ENCODE data around the gene SLC9A3. TPM values are rescaled to one million over a fixed set of nuclear protein-coding genes. Genes with fewer than 3 reads are reported as not detected.

Gene SLC9A3
- total and polyA plus RNA-seq, 2 experiments from 2014 or later, result 1.2 to 1.7 TPM

DNA sequence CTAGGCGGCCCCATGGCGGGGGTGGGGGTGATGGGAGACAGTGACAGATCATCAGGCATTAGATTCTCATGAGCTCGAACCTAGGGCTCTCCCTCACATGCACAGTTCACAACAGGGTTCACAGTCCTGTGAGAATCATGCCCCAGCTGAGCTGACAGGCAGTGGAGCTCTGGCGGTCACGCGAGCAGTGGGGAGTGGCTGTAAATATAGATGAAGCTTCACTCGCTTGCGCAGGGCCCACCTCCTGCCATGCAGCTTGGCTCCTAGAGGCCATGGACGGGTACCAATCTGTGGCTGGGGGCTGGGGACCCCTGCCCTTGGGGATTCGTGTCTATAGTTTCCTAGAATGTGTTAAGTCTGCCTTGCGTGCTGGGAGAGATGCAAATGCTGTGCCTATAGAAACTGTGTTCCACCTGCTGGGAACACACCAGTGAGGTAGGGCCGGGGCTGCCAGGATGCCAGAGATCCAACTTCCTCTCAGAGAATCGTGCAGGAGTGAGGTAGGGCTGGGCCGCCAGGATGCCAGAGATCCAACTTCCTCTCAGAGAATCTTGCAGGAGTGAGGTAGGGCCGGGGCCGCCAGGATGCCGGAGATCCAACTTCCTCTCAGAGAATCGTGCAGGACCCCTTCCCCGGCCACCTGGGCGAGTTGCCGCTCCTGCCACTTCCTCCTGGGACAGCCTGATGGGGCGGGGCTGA lies 95.3 kb downstream of the SLC9A3 start:
- Histone ChIP-seq H3K36me3 (ENCODE audit: low read depth) (peaks cover 6% of the 10 kb centered on the region; the same call in 1 of the 2 replicates), H3K9me3 (ENCODE audit: low read depth) (no peaks in the 10 kb centered on the region), H3K4me2 (ENCODE audit: unreplicated experiment) (no peak overlapping the region), H3F3A (ENCODE audit: insufficient read depth) (no peaks in the 10 kb centered on the region), H4K20me1 (ENCODE audit: insufficient read depth) (no peaks in the 10 kb centered on the region), H3K4me3 (no peak overlapping the region), H3K9ac (no peak overlapping the region), H3K27me3 (replicated peaks; ENCODE audit: insufficient read depth) (no peaks in the 10 kb centered on the region), H2AFZ (no peak overlapping the region), H3K27ac (no peak overlapping the region), H3K4me1 (ENCODE audit: insufficient read depth) (peaks cover 14% of the 10 kb centered on the region; the same call in 1 of the 2 replicates), H3K79me2 (ENCODE audit: insufficient read depth) (no peaks in the 10 kb centered on the region), H3K9me2 (ENCODE audit: insufficient read depth) (no peaks in the 10 kb centered on the region)
- no peak for DNase-seq
- in situ Hi-C loops (cut with MboI), result no loop called here
- no peak for TF ChIP-seq EZH2phosphoT487 (IDR thresholded peaks at IDR 0.05; ENCODE audit: insufficient read depth, low read depth)
- TF ChIP-seq EZH2 (IDR thresholded peaks at IDR 0.05; ENCODE audit: insufficient read depth, poor library complexity, severe bottlenecking), result no peak
- WGBS, 2 experiments (ENCODE audit: low coverage in 1 of 2, low lambda C conversion rate in 2 of 2, missing lambda C conversion rate in 2 of 2), result 84 to 85% methylated on average over 21 to 22 of the region's 22 CpGs

DNA sequence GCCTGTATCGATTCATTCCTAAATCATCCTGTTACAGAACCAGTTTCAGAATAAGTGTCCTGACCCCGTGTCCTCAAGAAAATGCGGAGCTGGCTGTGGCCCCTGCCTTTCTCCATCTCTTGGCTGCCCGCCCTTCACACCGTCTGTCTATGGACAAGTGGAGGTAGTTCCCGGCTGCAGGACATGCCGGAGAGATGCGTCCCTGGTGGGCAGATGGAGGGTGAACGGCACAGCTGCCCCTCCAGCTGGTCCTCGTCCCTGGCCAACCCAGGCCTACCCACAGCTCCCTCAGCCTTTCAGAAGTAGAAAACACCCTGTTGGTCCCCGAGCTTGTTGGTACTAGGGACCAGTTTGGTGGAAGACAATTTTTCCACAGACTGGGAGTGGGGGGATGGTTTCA lies 96.0 kb downstream of the SLC9A3 start:
- in situ Hi-C loops (cut with MboI), result no loop called here
- Histone ChIP-seq H3K79me2 (ENCODE audit: insufficient read depth) (no peaks in the 10 kb centered on the region), H3K9me3 (ENCODE audit: low read depth) (no peaks in the 10 kb centered on the region), H2AFZ (no peak overlapping the region), H3K27ac (no peak overlapping the region), H3K9me2 (ENCODE audit: insufficient read depth) (no peaks in the 10 kb centered on the region), H3K36me3 (ENCODE audit: low read depth) (peaks cover 6% of the 10 kb centered on the region; the same call in 1 of the 2 replicates), H3F3A (ENCODE audit: insufficient read depth) (no peaks in the 10 kb centered on the region), H3K4me2 (ENCODE audit: unreplicated experiment) (no peak overlapping the region), H3K4me3 (no peak overlapping the region), H3K4me1 (ENCODE audit: insufficient read depth) (peaks cover 14% of the 10 kb centered on the region; the same call in 1 of the 2 replicates), H3K9ac (no peak overlapping the region), H3K27me3 (replicated peaks; ENCODE audit: insufficient read depth) (no peaks in the 10 kb centered on the region), H4K20me1 (ENCODE audit: insufficient read depth) (no peaks in the 10 kb centered on the region)
- no peak for DNase-seq
- TF ChIP-seq EZH2 (IDR thresholded peaks at IDR 0.05; ENCODE audit: insufficient read depth, poor library complexity, severe bottlenecking), result no peak
- WGBS, 2 experiments (ENCODE audit: low coverage in 1 of 2, low lambda C conversion rate in 2 of 2, missing lambda C conversion rate in 2 of 2), result 91 to 94% methylated on average over 11 of the region's 11 CpGs

DNA sequence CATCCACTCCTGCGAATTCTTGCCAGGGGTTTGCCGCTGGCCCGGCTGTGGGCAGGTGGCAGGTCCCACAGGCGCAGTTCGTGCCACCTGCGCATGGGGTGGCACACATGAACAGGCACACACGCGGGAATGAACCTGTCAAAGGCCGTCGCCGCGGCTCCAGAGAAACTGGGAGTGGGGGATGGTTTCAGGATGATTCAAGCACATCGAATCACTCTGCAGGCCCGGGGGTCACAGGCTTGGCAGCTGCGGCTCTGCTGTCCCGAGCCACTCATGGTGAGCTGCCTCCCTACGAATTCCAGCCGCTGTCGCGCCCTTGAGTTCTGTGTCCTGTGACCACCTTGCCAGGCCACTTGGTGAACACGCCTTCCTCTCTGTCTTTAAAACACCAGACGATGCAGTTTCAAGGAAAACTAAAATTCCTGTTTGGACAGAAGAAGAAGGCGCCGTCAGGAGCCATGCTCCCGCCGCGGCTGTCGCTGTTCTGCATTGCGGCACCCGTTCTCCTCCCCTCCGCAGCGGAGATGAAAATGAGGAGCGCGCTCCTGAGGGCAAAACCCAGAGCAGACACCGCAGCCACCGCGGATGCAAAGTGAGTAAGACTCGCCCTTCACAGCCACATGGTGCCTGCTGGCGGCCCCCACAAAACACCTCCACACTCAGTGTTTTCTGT lies 96.7 kb downstream of the SLC9A3 start:
- H2AFZ ChIP-seq, result no peak overlapping the region
- H4K20me1 ChIP-seq (ENCODE audit: insufficient read depth), result no peaks in the 10 kb centered on the region
- no peak overlapping the region for H3K27ac ChIP-seq
- TF ChIP-seq EZH2phosphoT487 (IDR thresholded peaks at IDR 0.05; ENCODE audit: insufficient read depth, low read depth), result no peak
- TF ChIP-seq EZH2 (IDR thresholded peaks at IDR 0.05; ENCODE audit: insufficient read depth, poor library complexity, severe bottlenecking), result no peak
- WGBS, 2 experiments (ENCODE audit: low coverage in 1 of 2, low lambda C conversion rate in 2 of 2, missing lambda C conversion rate in 2 of 2), result 96% methylated on average over 39 of the region's 39 CpGs
- H3K9me2 ChIP-seq (ENCODE audit: insufficient read depth), result no peaks in the 10 kb centered on the region
- no peaks in the 10 kb centered on the region for H3F3A ChIP-seq (ENCODE audit: insufficient read depth)
- in situ Hi-C loops (cut with MboI), result no loop called here
- H3K27me3 ChIP-seq (replicated peaks; ENCODE audit: insufficient read depth), result no peaks in the 10 kb centered on the region
- DNase-seq, result no peak
- H3K36me3 ChIP-seq (ENCODE audit: low read depth), result peaks cover 6% of the 10 kb centered on the region; the same call in 1 of the 2 replicates
- no peaks in the 10 kb centered on the region for H3K9me3 ChIP-seq (ENCODE audit: low read depth)
- no peaks in the 10 kb centered on the region for H3K79me2 ChIP-seq (ENCODE audit: insufficient read depth)
- H3K4me1 ChIP-seq (ENCODE audit: insufficient read depth), result peaks cover 14% of the 10 kb centered on the region; the same call in 1 of the 2 replicates
- H3K9ac ChIP-seq, result no peak overlapping the region
- no peak overlapping the region for H3K4me2 ChIP-seq (ENCODE audit: unreplicated experiment)
- H3K4me3 ChIP-seq, result no peak overlapping the region

DNA sequence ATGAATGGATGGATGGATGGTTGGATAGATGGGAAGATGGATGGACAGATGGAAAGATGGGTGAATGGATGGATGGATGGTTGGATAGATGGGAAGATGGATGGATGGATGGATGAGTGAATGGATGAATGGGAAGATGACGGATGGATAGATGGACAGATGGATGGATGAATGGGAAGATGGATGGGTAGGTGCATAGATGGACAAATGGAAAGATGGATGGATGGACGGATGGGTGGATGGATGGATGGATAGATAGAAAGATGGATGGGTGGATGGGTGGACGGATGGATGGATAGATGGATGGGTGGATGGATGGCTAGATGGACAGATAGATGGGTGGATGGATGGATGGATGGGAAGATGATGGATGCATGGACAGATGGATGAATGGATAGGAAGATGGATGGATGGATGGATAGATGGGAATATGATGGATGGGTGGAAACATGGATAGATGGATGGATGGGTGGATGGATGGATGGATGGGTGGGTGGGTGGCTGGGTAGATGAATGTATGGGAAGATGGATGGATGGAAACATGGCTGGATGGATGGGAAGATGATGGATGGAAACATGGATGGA lies 97.8 kb downstream of the SLC9A3 start:
- Histone ChIP-seq H4K20me1 (ENCODE audit: insufficient read depth) (no peaks in the 10 kb centered on the region), H3K4me2 (ENCODE audit: unreplicated experiment) (no peak overlapping the region), H3K27ac (no peak overlapping the region), H3K9me3 (ENCODE audit: low read depth) (no peaks in the 10 kb centered on the region), H3K4me3 (no peak overlapping the region), H3K36me3 (ENCODE audit: low read depth) (no peaks in the 10 kb centered on the region; the same call in 1 of the 2 replicates), H3K9me2 (ENCODE audit: insufficient read depth) (no peaks in the 10 kb centered on the region), H3K27me3 (replicated peaks; ENCODE audit: insufficient read depth) (no peaks in the 10 kb centered on the region), H3K79me2 (ENCODE audit: insufficient read depth) (no peaks in the 10 kb centered on the region), H3K4me1 (ENCODE audit: insufficient read depth) (peaks cover 14% of the 10 kb centered on the region; the same call in 1 of the 2 replicates), H3F3A (ENCODE audit: insufficient read depth) (no peaks in the 10 kb centered on the region), H3K9ac (no peak overlapping the region), H2AFZ (no peak overlapping the region)
- DNase-seq, result no peak
- 75 to 82% methylated on average over 3 of the region's 3 CpGs for WGBS, 2 experiments (ENCODE audit: low coverage in 1 of 2, low lambda C conversion rate in 2 of 2, missing lambda C conversion rate in 2 of 2)
- TF ChIP-seq EZH2phosphoT487 (IDR thresholded peaks at IDR 0.05; ENCODE audit: insufficient read depth, low read depth), result no peak
- no peak for TF ChIP-seq EZH2 (IDR thresholded peaks at IDR 0.05; ENCODE audit: insufficient read depth, poor library complexity, severe bottlenecking)
- in situ Hi-C loops (cut with MboI), result no loop called here

Data from GM23248 (cell line).